Fibroblast of pulmonary artery (primary cell): ENCODE data around the gene GOLGA6L10.
"Not testable (repeated sequence)": the region's sequence is repeated elsewhere in the genome, so short reads cannot be mapped to it uniquely, and the experiment has no call there.

Experiments used
- DNase-seq: peaks from one replicate; pipeline ENCODE4 v3.0.0-alpha.2; 2010; ENCODE audit warnings: low read depth
- H3K4me3 ChIP-seq: replicated peaks from 2 replicates; pipeline ENCODE4 v1.5.1; 2011; ENCODE audit warnings: low read depth, mild to moderate bottlenecking, control low read depth, low read length, moderate library complexity
- TF ChIP-seq, protein P1 (sequence below): IDR thresholded peaks from 2 replicates; pipeline ENCODE4 v1.5.1; 2011; ENCODE audit warnings: mild to moderate bottlenecking, control low read depth, low read length, inconsistent platforms; ENCODE audit errors: missing control alignments

Gene GOLGA6L10

DNA sequence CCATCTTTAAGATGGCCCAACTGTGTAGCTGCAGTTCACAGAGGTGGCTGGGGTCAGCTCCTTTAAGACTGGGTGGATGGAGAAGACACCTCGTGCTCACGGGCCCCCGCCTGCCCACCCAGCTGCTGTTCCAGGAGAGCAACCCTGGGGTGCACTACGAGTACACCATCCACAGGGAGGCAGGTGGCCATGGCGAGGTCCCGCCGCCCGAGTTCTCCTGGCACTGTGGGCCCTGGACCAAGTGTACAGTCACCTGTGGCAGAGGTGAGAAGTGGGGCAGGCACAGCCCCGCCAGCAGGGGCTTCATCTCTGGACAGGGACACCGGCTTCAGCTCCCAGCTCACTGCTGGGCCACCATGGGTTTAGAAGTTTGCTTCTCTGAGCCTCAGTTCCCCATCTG, 26.8 kb downstream of the GOLGA6L10 start:
- H3K4me3 ChIP-seq, DNase-seq: not testable (repeated sequence)

DNA sequence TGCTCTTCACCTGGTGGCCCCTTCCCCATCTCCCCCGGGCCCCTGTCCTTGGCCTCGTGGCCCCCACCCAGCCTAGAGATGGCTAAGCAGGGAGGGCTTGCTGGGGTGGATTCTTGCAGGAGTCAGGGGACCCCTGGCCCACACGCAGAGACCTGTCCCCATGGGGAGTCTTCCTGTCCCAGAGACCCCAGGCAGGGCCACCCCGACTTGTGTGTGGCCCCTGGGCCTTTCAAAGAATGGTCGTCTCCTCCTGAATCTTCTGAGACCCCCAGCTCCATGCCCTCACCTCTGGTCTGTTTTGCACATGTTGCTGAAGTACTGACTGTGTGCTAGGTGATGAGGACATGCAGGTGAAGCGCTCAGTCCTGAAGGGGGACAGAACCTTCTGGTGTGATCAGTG, 28.4 kb downstream of the GOLGA6L10 start:
- not testable (repeated sequence) for H3K4me3 ChIP-seq, DNase-seq

DNA sequence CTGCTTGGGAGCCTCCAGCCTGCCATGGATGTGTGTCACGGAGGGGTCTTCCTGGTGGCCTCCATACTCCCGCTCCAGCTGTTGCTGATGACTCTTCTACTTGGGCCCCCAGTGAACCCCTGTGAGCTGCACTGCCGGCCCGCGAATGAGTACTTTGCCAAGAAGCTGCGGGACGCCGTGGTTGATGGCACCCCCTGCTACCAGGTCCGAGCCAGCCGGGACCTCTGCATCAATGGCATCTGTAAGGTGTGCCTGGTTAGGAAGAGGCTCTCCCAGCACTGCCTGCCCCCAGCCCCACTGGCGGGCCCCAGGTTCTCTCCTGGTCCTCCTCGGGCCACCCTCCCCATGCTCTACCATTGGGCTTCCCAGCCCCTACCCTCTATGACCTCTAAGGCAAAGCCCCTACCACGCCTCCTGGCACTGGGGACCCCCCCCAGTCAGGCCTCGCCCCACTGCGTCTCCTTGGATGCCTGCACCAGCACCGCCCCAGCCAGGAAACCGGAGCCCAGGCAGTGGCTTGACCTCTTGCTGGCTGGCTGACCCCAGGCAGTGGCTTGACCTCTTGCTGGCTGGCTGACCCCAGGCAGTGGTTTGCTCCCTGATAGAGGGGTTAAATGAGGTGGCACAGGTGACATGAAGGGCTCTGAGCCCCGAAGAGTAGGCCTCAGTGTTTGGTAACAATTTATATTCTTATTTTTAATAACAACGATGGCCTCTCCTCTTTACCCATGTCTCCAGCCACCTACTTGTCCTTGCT, 29.6 kb downstream of the GOLGA6L10 start:
- DNase-seq, H3K4me3 ChIP-seq: not testable (repeated sequence)

- DNase-seq, H3K4me3 ChIP-seq: not testable (repeated sequence)
Observed at GRCh38 chr15:82318281-82318680, 31.0 kb downstream of the GOLGA6L10 start.

DNA sequence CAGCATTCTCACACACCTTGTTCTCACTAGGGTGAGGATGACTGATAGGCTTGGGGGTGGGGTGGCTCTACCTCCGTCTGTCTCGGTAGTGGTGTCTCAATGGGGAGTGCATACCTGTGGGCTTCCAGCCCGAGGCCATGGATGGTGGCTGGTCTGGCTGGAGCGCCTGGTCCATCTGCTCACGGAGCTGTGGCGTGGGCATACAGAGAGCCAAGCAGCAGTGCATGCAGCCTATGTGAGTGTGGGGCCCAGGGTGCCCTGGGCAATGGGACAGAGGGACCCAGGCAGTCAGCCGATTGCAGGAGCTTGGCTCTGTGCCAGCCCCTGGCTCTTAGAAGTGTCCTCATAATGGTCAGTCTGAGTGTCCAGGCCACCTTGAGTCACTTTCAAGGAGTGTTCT, 31.8 kb downstream of the GOLGA6L10 start:
- DNase-seq, H3K4me3 ChIP-seq: not testable (repeated sequence)

DNA sequence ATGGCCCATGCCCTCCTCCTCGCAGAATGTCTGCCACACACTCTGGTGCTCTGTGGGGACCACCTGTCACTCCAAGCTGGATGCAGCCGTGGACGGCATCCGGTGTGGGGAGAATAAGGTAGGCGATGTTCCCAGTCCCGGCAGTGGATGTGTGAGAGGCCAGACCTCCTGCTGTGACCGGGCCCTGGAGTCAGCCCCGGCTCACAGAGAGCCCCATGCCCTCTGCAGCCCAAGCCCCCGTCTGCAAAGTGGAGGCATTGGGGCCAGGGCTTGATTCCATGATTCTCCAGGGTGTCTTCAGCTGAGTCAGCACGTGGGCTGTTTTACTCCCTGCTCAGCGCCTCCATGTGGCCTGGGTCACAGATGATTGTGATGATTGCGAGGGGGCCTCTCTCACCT, 32.2 kb downstream of the GOLGA6L10 start:
- TF ChIP-seq, protein P1, sequence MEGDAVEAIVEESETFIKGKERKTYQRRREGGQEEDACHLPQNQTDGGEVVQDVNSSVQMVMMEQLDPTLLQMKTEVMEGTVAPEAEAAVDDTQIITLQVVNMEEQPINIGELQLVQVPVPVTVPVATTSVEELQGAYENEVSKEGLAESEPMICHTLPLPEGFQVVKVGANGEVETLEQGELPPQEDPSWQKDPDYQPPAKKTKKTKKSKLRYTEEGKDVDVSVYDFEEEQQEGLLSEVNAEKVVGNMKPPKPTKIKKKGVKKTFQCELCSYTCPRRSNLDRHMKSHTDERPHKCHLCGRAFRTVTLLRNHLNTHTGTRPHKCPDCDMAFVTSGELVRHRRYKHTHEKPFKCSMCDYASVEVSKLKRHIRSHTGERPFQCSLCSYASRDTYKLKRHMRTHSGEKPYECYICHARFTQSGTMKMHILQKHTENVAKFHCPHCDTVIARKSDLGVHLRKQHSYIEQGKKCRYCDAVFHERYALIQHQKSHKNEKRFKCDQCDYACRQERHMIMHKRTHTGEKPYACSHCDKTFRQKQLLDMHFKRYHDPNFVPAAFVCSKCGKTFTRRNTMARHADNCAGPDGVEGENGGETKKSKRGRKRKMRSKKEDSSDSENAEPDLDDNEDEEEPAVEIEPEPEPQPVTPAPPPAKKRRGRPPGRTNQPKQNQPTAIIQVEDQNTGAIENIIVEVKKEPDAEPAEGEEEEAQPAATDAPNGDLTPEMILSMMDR, result no peak
- no peak for DNase-seq

DNA sequence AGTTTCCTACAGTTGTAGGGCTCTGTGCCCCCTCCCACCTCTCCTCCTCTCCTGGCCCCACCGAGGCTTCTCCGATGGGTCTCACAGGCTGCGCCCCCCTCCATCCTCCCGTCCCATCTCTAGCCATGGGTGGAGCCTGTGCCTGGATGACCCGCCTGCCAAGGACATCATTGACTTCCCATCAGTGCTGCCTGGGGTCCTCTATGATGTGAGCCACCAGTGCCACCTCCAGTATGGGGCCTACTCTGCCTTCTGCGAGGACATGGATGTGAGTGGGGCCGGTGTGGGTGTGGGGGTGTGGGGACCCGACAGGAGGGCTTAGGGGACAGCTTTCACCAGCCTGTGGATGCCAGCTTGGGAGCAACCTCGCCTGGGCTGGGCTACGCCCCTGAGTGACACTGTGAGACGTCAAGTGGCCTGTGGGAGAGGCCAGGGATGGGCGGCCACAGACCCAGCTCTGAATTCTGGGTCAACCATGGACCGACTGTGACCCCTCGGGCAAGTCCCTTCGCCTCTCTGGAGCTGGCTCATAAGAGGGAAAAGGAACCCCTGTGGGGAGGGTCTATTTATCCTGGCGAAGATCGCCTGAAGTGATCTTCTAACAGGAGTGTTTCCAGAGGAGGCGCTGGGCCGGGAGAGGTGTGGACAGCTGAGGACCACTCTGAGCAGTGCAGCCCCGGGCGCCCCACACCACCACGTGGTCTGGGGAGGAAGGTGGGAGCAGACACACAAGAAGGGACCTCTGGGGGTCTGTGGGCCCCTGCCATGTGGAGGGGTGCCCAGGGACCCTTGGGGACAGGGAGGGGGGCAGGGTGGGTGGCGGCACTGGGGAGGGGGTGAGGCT, 32.8 kb downstream of the GOLGA6L10 start:
- DNase-seq, H3K4me3 ChIP-seq: not testable (repeated sequence)

More for the DNA sequence above, 32.2 kb downstream of the GOLGA6L10 start:
- H3K4me3 ChIP-seq, result no peak overlapping the region

GRCh38 chr15:82315519-82316246, 33.6 kb downstream of the GOLGA6L10 start:
- no peak for DNase-seq
- TF ChIP-seq, protein P1, result no peak
- no peak overlapping the region for H3K4me3 ChIP-seq

DNA sequence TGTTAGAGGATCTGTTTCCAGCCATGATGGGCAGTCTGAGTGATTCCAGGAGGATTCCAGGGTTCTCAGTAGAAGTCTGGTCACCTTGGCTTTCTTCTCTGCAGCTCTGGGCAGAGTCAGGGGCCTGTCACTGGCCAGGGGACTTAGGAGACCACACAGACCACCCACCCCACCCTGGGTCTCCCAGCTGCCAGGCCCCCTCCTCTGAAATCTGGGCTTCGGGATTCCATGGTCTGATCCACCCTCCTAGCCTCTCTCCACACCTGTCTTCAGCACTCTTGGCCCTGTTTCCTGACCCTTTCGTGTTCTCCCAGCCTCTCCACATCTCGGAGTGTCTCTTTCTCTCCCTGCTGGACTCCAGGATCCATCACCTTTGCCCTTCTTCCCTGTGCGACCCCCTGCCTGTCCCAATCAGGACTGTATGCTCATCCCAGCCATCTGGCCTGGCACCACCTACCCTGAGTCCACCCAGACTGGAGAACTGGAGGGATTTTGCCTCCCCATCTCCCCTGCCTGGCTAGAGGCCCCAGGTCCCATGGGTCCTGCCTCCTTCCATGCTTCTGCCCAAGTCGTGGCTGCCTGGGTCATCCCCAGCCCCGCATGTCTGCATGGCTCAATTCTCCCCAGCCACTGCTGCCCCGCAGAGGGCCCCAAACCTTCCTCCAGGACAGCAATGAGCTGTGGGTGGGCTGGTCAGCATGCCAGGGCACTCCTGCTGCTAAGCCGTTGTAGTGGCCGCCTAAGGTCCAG, 34.3 kb downstream of the GOLGA6L10 start:
- no peak overlapping the region for H3K4me3 ChIP-seq
- TF ChIP-seq, protein P1, result no peak
- no peak for DNase-seq

DNA sequence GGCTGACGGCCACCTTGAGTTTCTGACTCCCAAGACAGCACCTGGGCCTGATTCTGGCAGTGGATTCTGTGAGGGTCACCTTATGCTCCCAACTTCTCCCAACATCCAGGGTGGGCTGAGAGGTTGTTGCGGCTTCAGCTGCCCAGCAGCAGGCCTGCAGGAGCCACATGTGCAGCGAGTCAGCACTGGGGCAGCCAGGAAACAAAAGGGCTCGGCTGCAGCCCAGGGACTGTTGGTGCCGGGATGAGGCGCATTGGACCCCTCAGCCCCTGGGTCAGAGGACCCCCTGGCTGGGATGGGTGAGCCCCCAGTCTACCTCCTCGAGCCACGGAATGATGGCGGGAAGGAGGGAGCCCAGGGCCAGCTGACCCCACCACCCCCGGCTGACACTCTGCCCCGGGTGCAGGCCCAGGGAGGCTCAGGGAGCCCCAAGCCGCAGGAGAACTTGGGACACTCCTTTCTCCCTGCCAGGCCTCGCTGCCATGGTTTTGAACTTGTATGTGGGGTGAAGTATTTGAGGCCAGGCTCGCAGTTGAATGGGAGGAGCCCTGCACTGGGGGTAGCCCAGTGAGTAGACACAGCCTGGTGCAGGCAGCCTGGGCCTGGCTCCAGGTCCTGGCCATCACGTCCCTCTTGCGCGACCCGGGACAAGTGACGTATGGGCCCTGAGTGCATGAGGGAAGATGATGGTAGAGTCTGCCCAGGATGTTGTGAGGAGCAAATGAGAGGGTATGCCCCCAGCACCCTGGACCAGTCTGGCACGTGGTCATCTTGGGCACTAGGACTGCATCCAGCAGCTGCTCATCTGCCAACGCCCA, 35.1 kb downstream of the GOLGA6L10 start:
- not testable (repeated sequence) for H3K4me3 ChIP-seq, DNase-seq
